ENCODE measurements around the gene RCCD1.

DNA sequence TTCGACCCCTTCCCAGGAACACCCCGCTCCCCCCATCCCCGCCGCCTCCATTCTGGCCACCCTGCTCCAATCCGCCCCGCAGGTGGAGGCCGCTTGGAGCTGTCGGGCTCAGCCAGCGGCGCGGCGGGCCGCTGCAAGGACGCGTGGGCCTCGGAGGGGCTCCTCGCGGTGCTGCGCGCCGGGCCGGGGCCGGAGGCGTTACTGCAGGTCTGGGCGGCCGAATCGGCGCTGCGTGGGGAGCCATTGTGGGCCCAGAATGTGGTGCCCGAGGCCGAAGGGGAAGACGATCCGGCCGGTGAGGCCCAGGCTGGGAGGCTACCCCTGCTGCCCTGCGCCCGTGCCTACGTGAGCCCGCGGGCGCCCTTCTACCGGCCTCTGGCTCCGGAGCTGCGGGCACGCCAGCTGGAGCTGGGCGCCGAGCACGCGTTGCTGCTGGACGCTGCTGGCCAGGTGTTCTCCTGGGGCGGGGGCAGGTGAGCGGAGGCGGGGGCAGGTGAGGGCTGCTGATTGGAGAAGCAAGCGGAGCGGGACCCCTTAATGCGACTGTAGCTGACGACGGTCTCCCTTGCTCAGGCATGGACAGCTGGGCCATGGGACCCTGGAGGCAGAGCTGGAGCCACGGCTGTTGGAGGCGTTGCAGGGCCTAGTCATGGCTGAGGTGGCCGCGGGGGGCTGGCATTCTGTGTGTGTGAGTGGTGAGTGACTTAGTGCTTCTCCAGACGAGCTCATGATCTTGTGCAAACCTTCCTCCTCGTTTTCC is 2.5 kb downstream of the RCCD1 start:
- TF ChIP-seq POLR2AphosphoS5 (IDR thresholded peaks at IDR 0.05; ENCODE audit: insufficient read depth, low read depth, low read length) (peak; percentile 5), POLR2A (IDR thresholded peaks at IDR 0.05; ENCODE audit: low read depth, low read length) (no peak), GATA2 (IDR thresholded peaks at IDR 0.05; ENCODE audit: insufficient read depth, insufficient read length, low read depth, low read length) (no peak), MYC (IDR thresholded peaks at IDR 0.05; ENCODE audit: low read depth, low read length) (no peak)
- TF ChIP-seq, protein P1, sequence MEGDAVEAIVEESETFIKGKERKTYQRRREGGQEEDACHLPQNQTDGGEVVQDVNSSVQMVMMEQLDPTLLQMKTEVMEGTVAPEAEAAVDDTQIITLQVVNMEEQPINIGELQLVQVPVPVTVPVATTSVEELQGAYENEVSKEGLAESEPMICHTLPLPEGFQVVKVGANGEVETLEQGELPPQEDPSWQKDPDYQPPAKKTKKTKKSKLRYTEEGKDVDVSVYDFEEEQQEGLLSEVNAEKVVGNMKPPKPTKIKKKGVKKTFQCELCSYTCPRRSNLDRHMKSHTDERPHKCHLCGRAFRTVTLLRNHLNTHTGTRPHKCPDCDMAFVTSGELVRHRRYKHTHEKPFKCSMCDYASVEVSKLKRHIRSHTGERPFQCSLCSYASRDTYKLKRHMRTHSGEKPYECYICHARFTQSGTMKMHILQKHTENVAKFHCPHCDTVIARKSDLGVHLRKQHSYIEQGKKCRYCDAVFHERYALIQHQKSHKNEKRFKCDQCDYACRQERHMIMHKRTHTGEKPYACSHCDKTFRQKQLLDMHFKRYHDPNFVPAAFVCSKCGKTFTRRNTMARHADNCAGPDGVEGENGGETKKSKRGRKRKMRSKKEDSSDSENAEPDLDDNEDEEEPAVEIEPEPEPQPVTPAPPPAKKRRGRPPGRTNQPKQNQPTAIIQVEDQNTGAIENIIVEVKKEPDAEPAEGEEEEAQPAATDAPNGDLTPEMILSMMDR (IDR thresholded peaks at IDR 0.05; ENCODE audit: extremely low read depth in 1 of 2, insufficient read depth in 1 of 2, low read depth in 1 of 2, low read length in 2 of 2) = no peak
